Lung (tissue), 12 donors: Measurements from ENCODE around the gene AKAP1. TPM values are rescaled to one million over a fixed set of nuclear protein-coding genes. Genes with fewer than 3 reads are reported as not detected.

ENCODE experiments used
- ATAC-seq: fragments of 200-7000 bp; cut with Tn5 transposase; one replicate; pipeline ENCODE4 v1.9.1; 2020; ENCODE audit warnings: moderate number of reproducible peaks; ENCODE audit not compliant: insufficient read depth, low FRiP score
- DNase-seq, 3 donors: peaks; one replicate each; pipeline ENCODE4 v3.0.0-alpha.2; 2013 to 2017
- H3K27ac ChIP-seq, 2 donors: one replicate each; pipeline ENCODE4 v1.5.1; 2013; ENCODE audit warnings: mild to moderate bottlenecking in 2 of 2, moderate library complexity in 2 of 2, control low read depth in 1 of 2, inconsistent platforms in 1 of 2, low read depth in 1 of 2, low read length in 1 of 2
- H3K27me3 ChIP-seq, 3 donors: one replicate each; pipeline ENCODE4 v1.5.1; 2013; ENCODE audit warnings: low read length in 2 of 3; ENCODE audit not compliant: control insufficient read depth in 3 of 3, insufficient read depth in 3 of 3
- H3K36me3 ChIP-seq, 4 donors: one replicate each; pipeline ENCODE4 v1.5.1; 2013; ENCODE audit warnings: low read length in 4 of 4, mild to moderate bottlenecking in 1 of 4, moderate library complexity in 1 of 4; ENCODE audit not compliant: control insufficient read depth in 4 of 4, insufficient read depth in 4 of 4
- H3K4me1 ChIP-seq, 5 donors: one replicate each; pipeline ENCODE4 v1.5.1; 2013; ENCODE audit warnings: low read length in 5 of 5, mild to moderate bottlenecking in 2 of 5, moderate library complexity in 1 of 5; ENCODE audit not compliant: control insufficient read depth in 5 of 5, insufficient read depth in 5 of 5
- H3K4me3 ChIP-seq: one replicate; pipeline ENCODE4 v1.5.1; 2013; ENCODE audit warnings: mild to moderate bottlenecking, control low read depth, moderate library complexity
- H3K9ac ChIP-seq, 2 donors: one replicate each; pipeline ENCODE4 v1.5.1; 2013; ENCODE audit warnings: low read length in 2 of 2, control low read depth in 1 of 2; ENCODE audit not compliant: insufficient read depth in 1 of 2
- H3K9me3 ChIP-seq, 4 donors: one replicate each; pipeline ENCODE4 v1.5.1; 2013; ENCODE audit warnings: low read length in 3 of 4, mild to moderate bottlenecking in 1 of 4, moderate library complexity in 1 of 4; ENCODE audit not compliant: control insufficient read depth in 4 of 4, insufficient read depth in 3 of 4
- CTCF ChIP-seq: IDR thresholded peaks from 2 replicates; pipeline ENCODE4 v1.5.1; 2012; ENCODE audit warnings: mild to moderate bottlenecking; ENCODE audit errors: control extremely low read depth, extremely low read depth
- WGBS, 2 donors: extraction: QIAGEN DNeasy Blood & Tissue Kit; methylation state at CpG; one replicate each; pipeline ENCODE4 v1.1.7; 2013; 5-methylcytosine and 5-hydroxymethylcytosine counted together
- polyA plus RNA-seq, 2 donors: library from polyadenylated mRNA; stranded (reverse); fragments of 200-250 nt; gene quantifications; one replicate each; pipeline ENCODE4 v1.2.1, GENCODE V29; 2013
- total RNA-seq, 2 donors: library from RNA; depleted of rRNA in 1 of 2; stranded (reverse); fragments of >200 nt in 1 of 2; gene quantifications; one replicate each; pipeline ENCODE4 v1.2.1, GENCODE V29; 2014 to 2021
- donor health status: control.
- donor health status: control.
- donor health status: Bipolar disorder and iron deficiency.
- donor health status: healthy.
- donor health status: DM: yes; HTN: yes; CAD: no.

AKAP1 gene
- total and polyA plus RNA-seq, 4 donors: 23.1 to 46.4 (median 29.8) TPM

GRCh38 chr17:57067162-57067561, 17.9 kb upstream of the AKAP1 start:
- H3K27ac ChIP-seq: no peak overlapping the region
- peaks cover 0 to 2% (median 0%) of the 10 kb centered on the region in 5 donors for H3K4me1 ChIP-seq
- H3K36me3 ChIP-seq: no peaks in the 10 kb centered on the region
- H3K9me3 ChIP-seq: no peaks in the 10 kb centered on the region
- no peak for TF ChIP-seq CTCF
- no peaks in the 10 kb centered on the region for H3K27me3 ChIP-seq
- ATAC-seq: no peak
- no peak for DNase-seq
- WGBS, 2 donors: 84 to 90% methylated on average over 4 of the region's 4 CpGs
- no peak overlapping the region for H3K4me3 ChIP-seq
- no peak overlapping the region for H3K9ac ChIP-seq

GRCh38 chr17:57067781-57068180, 17.3 kb upstream of the AKAP1 start:
- no peak overlapping the region for H3K9ac ChIP-seq
- H3K9me3 ChIP-seq: no peaks in the 10 kb centered on the region
- WGBS, 2 donors: 89 to 93% methylated on average over 1 of the region's 1 CpG
- DNase-seq: no peak
- no peak for TF ChIP-seq CTCF
- no peak overlapping the region for H3K27ac ChIP-seq
- H3K27me3 ChIP-seq: no peaks in the 10 kb centered on the region
- H3K4me3 ChIP-seq: no peak overlapping the region
- peaks cover 0 to 2% (median 0%) of the 10 kb centered on the region in 5 donors for H3K4me1 ChIP-seq
- no peaks in the 10 kb centered on the region for H3K36me3 ChIP-seq
- no peak for ATAC-seq

GRCh38 chr17:57068222-57068658, 16.8 kb upstream of the AKAP1 start:
- Histone ChIP-seq H3K9ac (no peak overlapping the region), H3K4me1 (peaks cover 0 to 2% (median 0%) of the 10 kb centered on the region in 5 donors), H3K27ac (no peak overlapping the region), H3K4me3 (no peak overlapping the region), H3K27me3 (no peaks in the 10 kb centered on the region), H3K36me3 (no peaks in the 10 kb centered on the region), H3K9me3 (no peaks in the 10 kb centered on the region)
- WGBS, 2 donors: 35 to 38% methylated on average over 4 of the region's 4 CpGs
- no peak for ATAC-seq
- no peak for DNase-seq
- no peak for TF ChIP-seq CTCF

- WGBS, 2 donors: 87 to 95% methylated on average over 2 of the region's 2 CpGs
- H3K27ac ChIP-seq: no peak overlapping the region
- ATAC-seq: no peak
- no peak for TF ChIP-seq CTCF
- no peaks in the 10 kb centered on the region for H3K9me3 ChIP-seq
- H3K4me1 ChIP-seq: peaks cover 0 to 2% (median 0%) of the 10 kb centered on the region in 5 donors
- no peak overlapping the region for H3K4me3 ChIP-seq
- no peaks in the 10 kb centered on the region for H3K27me3 ChIP-seq
- DNase-seq: no peak
- no peak overlapping the region for H3K9ac ChIP-seq
- H3K36me3 ChIP-seq: no peaks in the 10 kb centered on the region
Observed at GRCh38 chr17:57068707-57069106, 16.3 kb upstream of the AKAP1 start.
